ENCODE data around the gene TSPAN33.

TSPAN33 gene

GRCh38 chr7:129157651-129158050 is 13.1 kb downstream of the TSPAN33 start:
- no peak for TF ChIP-seq GATA3 (IDR thresholded peaks at IDR 0.05; ENCODE audit: low read depth, low read length)
- TF ChIP-seq GATA2 (IDR thresholded peaks at IDR 0.05; ENCODE audit: low read depth, low read length): no peak

- TF ChIP-seq GATA2 (IDR thresholded peaks at IDR 0.05; ENCODE audit: low read depth, low read length): no peak
- no peak for TF ChIP-seq GATA3 (IDR thresholded peaks at IDR 0.05; ENCODE audit: low read depth, low read length)
Observed at GRCh38 chr7:129159539-129159938, 15.0 kb downstream of the TSPAN33 start.

DNA sequence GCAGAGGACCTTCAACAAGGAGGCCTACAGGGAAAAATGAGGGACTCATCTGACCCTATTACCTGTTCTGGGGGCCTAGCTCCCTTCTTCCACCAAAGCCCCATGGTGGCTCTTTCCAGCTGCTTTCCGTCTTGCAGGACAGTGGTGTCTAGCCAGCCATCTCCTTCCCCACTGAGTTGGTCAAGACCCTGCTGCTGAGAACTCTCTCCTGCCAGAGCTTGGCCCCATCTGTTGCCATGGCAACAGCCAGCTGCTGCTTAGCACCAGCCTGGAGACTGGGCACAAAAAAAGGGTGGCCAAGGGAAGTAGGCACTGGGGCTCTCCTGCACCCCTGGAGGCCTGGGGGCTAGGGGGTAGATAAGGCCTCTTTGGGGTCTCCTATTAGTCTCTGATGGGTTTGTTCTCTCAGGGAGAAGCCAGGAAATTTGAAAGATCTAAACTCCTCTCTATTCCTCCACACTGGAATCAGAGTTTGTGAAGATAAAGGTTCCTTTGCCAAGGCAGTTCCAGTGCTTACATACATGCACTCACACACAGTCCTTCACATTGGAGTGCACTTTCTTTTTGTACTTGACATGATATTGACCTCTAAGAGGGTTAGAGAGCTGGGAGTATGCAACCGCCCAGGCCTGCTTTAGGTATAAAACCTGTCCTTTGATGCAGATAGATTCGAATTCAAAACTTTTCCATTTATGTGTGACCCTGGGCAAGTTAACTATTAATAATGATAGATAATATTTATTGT is 15.8 kb downstream of the TSPAN33 start:
- TF ChIP-seq GATA3 (IDR thresholded peaks at IDR 0.05; ENCODE audit: low read depth, low read length) (no peak), GATA2 (IDR thresholded peaks at IDR 0.05; ENCODE audit: low read depth, low read length) (no peak)

DNA sequence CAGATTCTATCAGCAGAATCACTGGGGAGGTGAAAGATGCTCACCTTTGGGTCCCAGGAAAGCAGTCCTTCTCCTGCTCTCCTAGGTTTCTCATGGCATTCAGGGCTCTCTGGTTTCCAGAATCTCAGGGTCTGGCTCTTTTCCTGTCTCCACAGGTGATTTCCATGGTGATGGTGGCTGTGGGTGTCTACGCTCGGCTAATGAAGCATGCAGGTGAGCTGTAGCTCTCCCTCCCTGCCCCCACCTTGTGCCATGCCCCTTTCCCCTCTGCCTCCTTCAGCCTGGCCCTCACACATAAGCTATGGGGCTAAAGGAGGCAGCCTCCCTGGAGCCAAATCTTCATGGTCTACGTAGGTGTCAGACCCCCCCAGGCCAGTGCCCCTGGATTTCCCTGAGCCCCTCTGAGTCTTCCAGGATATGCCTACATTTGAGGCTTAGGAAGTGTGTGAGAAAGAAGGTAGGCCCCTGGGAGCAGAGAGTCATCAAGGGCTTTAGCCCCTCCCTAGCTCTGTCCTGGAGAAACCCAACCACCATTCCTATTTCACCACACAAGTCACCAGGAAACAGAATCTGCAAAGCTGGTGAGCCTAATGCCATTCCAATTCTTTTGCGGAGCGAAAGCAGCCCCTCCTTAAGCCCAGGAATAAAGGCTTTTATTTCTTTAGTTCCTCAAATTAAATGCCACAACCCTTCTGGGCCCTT is 17.2 kb downstream of the TSPAN33 start:
- TF ChIP-seq GATA3 (IDR thresholded peaks at IDR 0.05; ENCODE audit: low read depth, low read length) (no peak), GATA2 (IDR thresholded peaks at IDR 0.05; ENCODE audit: low read depth, low read length) (no peak)

DNA sequence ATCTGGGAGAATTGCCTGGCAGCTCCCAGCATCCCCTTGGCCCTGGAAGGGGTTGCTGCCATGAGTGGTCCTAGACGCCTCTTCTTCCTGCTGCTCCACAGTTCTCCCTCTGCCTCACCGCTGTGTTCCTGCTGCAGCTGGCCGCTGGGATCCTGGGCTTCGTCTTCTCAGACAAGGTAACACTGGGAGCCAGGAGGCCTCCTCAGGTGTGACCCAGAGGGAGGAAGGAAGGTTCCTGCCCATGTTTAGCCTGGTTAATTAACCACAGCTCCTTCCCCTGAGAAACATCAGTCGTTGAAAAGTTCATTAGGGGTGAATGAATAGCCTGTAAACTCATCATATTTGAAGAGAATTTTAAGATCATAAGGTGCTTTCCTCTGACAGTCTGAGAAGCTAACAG is 18.2 kb downstream of the TSPAN33 start:
- TF ChIP-seq GATA3 (IDR thresholded peaks at IDR 0.05; ENCODE audit: low read depth, low read length) (no peak), GATA2 (IDR thresholded peaks at IDR 0.05; ENCODE audit: low read depth, low read length) (no peak)

DNA sequence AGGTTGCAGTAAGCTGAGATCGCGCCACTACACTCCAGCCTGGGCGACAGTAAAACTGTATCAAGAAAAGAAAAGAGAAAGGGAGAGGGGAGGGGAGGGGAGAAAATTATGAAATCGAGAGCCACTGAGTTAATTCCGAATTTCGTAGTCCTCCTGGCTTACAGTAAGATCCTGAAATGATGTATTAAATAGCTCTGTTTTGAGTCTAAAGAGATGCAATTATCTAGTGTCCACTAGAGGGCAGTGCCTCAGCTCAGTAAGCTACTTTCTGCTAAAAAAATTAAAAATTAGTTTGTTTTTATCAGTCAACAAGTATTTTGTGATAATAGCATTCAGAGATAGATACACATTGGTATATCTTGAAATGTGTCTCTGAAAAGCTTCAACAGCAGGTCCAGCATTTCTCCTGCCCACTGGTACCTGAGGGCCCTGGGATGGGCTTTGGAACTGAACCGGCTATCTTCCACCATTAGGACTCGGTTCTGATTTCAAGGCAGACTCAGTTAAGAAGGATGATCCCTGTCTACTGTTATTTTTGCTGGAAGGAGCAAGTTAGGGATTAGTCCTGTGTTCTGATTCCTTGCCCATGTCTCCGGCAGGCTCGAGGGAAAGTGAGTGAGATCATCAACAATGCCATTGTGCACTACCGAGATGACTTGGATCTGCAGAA is 19.5 kb downstream of the TSPAN33 start:
- no peak for TF ChIP-seq GATA2 (IDR thresholded peaks at IDR 0.05; ENCODE audit: low read depth, low read length)

GRCh38 chr7:129166745-129167144 is 22.2 kb downstream of the TSPAN33 start:
- TF ChIP-seq GATA3 (IDR thresholded peaks at IDR 0.05; ENCODE audit: low read depth, low read length) (no peak), GATA2 (IDR thresholded peaks at IDR 0.05; ENCODE audit: low read depth, low read length) (no peak)

DNA sequence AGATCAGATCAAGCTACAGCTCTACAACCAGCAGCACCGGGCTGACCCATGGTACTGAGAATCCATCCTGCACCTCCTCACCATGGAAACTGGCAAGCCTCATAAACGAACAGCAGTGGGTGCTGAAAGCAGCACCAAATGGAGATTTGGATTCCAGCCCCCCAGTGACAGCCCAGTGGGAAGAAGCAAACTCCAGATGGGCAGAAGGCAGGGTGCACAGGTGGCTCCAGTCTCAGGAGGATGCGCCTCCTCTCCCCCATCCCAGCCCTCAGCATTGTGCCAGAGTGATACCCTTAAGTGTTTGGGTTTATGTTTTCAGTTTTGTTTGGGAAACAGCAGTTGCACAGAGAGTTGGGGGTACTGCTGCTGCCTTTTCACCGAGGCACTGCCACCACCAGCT is 23.3 kb downstream of the TSPAN33 start:
- TF ChIP-seq GATA2 (IDR thresholded peaks at IDR 0.05; ENCODE audit: low read depth, low read length) (no peak), GATA3 (IDR thresholded peaks at IDR 0.05; ENCODE audit: low read depth, low read length) (no peak)

DNA sequence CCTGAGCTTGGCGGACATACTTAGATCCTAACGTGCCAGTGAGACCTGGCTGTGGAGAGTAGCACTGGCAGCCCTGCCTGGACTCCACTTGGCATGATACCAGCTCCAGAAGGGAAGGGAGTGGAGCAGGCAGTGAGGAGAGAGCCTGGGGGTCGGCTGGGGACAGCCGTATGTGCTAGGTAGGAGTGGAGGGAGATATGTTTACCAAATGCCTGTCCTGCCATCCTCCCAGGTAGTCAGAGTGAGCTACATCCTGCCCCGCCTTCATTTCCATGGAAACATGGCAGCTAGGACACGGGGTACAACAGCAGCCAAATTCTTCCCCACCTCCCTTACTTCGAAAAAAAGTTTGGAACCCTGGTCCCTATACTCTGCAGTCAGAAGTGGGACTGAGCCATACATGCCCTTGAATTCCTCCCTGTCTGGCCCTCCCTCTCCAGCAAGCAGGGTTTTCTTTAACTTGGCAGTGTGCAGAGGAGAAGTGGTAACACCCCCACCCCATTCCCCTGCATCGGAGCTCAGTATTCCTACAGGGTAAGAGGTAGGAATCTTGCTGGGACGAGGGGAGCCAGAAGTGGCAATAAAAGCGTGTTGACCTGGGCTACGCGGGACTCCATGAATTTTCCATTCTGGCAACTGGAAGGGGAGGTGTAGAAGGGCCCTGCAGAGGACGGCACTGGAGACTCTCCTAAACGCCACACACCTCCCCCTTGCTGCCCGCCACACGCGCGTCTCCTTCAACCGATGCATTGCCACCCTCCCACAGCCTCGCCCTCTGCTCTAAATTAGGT is 23.9 kb downstream of the TSPAN33 start:
- no peak for TF ChIP-seq GATA2 (IDR thresholded peaks at IDR 0.05; ENCODE audit: low read depth, low read length)
- no peak for TF ChIP-seq GATA3 (IDR thresholded peaks at IDR 0.05; ENCODE audit: low read depth, low read length)

DNA sequence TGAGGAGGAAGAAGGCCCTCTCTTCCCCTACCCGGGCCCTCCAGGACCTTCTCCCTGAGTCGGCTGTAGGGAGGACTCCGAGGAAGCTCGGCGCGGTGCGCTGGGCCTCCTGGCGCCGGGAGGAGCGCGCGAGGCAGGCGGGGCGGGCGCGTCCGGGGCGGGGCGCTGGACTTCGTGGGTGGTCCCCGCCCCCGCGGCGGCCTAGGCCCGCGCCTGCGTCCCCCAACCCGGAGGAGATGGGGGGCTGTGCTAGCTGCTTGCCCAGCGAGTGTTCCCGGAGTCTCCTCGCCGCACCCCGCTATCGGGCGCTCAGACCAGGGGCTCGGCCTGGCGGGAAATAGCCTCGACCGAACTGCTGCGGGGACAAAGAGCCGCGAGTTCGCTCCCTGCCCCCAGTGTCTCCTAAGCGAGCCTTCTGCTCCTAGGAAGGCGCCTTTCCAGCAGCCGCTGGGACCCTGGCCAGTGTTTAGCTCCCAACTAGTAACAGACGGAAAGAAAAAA is 24.7 kb downstream of the TSPAN33 start:
- TF ChIP-seq GATA2 (IDR thresholded peaks at IDR 0.05; ENCODE audit: low read depth, low read length): no peak
- no peak for TF ChIP-seq GATA3 (IDR thresholded peaks at IDR 0.05; ENCODE audit: low read depth, low read length)

- TF ChIP-seq GATA2 (IDR thresholded peaks at IDR 0.05; ENCODE audit: low read depth, low read length) (no peak), GATA3 (IDR thresholded peaks at IDR 0.05; ENCODE audit: low read depth, low read length) (no peak)
Observed at GRCh38 chr7:129169686-129170440, 25.4 kb downstream of the TSPAN33 start.

GRCh38 chr7:129170441-129171021 is 26.0 kb downstream of the TSPAN33 start:
- TF ChIP-seq GATA2 (IDR thresholded peaks at IDR 0.05; ENCODE audit: low read depth, low read length) (no peak), GATA3 (IDR thresholded peaks at IDR 0.05; ENCODE audit: low read depth, low read length) (no peak)

All from SH-SY5Y (cell line).